GM18861 (cell line): ENCODE results near the gene TRAPPC12.
"Not testable (repeated sequence)": the region's sequence is repeated elsewhere in the genome, so short reads cannot be mapped to it uniquely, and the experiment has no call there.

Experiments used
- ATAC-seq: cut with Tn5 transposase; IDR thresholded peaks from one replicate; pipeline ENCODE4 v1.9.1; 2021; ENCODE audit not compliant: unreplicated experiment

The TRAPPC12 gene

DNA sequence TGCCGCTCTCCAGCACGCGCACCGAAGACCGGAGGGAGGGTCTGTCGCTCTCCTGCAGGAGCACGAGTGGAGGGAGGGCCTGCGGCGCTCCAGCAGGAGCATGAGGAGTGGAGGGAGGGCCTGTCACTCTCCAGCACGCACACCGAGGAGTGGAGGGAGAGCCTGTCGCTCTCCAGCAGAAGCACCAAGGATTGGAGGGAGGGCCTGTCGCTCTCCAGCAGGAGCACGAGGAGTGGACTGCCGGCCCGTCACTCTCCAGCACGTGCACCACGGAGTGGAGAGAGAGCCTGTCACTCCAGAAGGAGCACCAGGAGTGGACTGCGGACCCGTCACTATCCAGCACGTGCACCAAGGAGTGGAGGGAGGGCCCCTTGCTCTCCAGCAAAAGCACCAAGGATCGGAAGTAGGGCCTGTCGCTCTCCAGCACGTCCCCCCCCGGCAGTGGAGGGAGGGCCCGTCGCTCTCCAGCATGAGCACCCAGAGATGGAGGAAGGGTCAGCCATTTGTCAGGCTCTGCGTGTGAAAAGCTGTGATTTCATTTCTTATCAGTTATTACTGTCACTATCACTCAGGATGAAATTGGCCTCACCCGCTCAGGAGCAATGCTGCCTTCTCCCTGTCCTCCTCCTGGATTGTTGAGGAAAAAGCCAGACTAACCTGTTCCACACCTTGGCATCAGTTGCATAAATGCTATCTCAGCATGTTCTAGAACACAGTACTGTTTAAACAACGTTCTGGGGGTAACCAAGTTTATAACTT is 103.9 kb downstream of the TRAPPC12 start:
- ATAC-seq = no peak

DNA sequence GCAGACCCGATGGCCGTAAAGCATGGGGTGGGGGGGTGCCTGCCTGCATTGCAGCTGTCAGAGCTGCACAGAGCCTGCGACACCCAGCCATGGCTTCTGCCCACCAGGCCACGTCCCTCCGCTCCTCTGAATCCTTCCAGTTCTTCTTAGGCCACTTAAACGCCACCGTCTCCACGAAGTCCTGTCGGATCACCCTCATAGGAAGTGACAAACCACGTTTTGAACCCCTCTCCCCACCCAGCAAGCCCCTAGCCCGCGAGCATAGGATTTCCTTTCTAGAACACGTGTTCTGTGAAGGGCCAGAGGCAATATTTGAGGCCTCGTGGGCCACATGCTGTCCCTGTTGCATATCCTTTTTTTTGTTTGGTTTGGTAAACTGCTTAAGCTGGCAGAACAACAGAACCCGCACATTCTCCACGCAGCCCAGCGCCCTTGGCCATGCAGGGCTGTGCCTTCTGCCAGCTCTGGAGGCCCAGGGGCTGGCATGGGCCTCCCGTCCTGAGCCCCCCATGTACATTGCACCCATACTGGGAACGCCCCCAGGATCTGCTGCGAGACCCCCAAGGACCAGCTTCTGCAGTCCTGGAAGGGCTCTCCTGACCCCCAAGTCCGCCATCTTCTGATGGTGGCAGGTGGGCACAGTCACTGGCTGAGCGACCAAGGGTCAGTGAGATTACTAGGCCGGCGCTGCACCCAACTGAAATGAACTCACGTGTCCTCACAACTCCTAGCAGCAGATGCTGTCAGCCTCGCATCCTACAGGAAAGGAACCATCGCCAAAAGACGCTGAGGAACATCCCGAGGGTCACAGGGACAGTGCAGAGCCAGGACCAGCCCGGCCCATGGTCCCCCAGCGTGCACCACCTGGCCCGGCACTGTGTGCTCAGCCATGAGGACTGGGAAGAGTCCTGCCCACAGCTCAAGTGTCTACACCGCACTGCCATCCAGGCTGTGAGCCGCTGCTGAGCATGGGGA is 104.8 kb downstream of the TRAPPC12 start:
- no peak for ATAC-seq

DNA sequence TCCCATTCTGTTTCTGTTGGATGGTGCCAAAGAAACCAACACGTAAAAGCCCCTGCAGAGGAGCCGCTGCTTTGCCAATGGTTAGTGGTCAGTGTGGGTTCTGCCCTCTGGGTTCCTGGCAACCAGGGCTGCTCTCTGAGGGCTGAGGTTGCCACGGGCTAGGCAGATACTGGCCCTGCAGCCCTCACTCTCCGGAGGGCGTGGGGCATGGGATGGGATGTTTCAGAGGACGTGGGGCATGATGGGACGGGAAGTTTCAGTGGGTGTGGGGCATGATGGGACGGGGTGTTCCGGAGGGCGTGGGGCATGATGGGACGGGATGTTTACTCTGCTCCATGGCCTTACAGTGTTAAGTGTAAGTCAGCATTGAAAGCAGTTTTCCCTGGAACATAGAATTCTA is 105.7 kb downstream of the TRAPPC12 start:
- ATAC-seq = no peak

DNA sequence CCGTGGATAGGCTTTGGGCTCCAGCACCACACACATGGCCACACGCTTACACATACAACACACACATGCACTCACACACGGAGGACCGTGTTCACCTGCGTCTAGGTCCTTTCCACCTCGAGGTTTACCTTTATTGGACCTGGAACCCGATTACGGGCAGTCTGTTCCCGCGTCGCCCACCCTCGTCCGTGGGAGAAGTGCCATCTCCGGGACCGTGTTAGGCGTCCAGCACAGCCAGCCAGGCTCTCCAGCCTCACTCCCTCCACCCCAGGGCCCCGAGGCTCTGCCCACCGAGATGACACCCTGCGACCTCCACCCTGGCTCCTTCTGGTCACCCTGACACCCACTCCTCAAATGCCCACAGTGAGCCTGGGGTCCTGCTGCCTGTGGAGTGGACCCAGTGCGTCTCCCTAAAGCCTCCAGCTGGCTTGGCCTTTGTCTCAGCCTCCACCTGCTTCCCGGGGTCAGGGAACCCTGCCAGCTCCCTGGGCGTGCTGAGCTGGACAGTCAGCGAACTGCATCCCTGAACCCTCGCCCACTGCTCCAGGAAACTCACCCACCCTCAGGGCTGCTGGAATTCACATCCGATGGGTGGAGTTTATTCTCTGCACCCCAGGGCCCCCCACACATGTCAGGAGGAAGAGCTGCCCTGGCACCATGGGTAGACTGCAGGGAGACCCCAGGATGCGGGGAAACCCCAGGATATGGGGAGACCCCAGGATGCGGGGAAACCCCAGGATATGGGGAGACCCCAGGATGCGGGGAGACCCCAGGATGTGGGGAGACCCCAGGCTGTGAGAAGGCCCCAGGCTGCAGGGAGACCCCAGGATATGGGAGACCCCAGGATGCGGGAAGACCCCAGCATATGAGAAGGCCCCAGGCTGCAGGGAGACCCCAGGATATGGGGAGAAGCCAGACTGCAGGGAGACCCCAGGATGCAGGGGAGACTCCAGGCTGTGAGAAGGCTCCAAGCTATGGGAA is 106.8 kb downstream of the TRAPPC12 start:
- ATAC-seq = no peak

DNA sequence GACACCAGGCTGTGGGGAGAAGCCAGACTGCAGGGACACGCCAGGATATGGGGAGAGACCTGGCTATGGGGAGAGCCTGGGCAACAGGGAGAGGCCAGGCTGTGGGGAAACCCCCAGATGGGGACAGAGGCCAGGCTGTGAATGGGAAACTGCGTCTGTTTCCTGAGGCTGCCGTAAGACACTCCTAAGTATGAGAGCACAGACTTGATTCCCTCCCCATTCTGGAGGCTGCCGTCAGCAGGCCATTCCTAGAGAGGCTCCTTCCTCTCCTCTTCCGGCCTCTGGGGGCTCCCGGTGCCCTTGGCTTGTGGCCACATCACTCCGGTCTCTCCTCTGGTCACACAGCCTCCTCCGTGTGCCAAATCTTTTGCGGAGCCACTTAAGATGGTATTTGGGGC is 107.5 kb downstream of the TRAPPC12 start:
- no peak for ATAC-seq

DNA sequence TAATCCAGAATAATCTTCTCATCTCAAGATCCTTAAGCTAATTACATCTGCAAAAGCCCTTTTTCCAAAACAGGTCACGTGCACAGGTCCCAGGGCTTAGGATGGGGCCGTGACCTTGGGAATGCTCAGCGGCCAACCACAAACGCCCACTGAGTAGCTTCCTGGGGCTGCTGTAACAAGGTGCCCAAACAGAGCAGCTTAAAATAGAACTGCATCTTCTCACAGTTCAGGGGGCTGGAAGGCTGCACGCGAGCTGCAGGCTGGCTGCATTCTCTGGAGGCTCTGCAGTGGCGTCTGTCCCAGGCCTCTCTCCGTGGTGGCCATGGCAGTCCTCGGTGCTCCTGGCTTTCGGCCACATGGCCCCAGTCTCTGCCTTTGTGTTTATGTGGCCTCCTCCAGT is 107.9 kb downstream of the TRAPPC12 start:
- no peak for ATAC-seq

DNA sequence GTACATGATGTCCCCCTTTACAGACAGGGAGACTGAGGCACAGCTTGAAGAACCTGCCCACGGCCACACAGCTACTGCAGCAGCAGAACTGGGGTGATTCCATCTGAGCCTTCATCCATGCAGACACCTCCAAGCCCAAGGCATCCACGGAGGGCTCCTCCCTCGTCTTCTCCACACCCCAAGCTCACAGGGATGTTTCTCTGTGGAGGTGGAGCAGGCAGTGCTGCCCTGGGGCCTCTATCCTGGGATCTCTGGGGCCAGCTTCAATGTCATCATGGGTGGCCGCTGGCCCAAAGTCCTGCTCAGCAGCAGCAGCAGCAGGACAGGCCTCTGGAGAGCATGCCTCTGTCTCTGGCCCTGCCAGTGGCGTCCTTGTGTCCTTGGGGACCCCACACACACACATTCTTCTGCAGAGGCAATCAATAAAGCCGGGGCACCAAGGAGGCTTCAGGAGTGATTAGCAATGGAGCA is 108.6 kb downstream of the TRAPPC12 start:
- ATAC-seq = no peak

DNA sequence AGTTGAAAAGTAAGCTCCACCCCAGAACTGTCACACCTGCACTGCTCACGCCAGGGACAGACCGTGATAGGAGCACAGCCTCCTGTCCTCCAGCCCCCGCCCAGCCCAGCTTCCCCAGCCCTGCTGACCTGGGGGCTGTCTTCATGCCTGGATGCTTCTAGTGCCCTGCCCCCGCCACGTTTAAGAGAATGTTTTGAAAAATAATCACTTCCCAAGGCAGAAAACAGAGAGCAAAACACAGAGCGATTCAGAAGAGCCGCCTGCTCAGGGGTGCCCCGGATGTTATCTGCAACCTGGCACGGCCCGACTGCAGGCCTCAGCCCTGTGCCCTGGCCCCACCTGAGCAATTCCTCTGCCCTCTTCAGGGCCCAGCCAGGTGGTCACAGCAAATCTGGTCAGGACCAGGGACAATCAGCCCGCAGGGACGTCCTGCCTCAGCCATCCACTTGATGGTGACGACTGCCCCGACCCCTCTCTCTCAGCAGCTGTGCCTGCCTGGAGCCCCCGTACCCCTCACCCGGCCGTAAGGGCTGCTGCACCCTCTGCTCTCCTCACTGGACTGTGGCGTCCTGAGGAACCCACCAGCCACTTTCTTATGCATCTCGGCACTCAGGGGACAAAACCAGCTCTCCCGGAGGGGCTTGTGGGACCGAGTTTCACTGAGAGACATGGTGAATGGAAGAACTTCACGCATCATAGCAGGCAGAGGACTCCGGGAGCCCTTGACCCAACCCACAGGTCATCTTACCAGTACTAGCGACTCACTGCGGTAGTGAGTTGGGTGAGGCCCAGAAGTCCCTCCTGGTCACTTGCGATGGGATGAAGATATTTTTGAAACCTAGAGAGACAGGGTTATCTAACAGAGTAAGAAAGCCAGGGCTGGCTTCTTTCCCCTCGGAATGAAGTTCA is 109.6 kb downstream of the TRAPPC12 start:
- no peak for ATAC-seq

DNA sequence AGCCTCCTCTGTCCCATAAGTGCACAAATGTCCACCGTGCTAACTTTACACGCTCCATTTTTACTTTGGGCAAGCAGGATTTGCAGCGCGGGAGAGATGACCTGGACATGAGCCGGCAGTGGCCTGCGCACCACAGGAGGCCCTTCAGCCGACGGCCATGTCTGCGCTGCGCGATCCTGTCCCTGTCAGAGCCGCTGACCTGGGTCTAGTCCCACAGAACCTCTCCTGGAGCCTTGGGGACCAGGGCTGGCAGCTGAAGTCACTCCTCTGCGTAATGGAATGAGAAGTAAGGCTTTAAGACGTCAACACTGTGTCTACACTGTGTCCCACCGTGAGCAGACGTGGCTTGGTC is 110.2 kb downstream of the TRAPPC12 start:
- no peak for ATAC-seq

DNA sequence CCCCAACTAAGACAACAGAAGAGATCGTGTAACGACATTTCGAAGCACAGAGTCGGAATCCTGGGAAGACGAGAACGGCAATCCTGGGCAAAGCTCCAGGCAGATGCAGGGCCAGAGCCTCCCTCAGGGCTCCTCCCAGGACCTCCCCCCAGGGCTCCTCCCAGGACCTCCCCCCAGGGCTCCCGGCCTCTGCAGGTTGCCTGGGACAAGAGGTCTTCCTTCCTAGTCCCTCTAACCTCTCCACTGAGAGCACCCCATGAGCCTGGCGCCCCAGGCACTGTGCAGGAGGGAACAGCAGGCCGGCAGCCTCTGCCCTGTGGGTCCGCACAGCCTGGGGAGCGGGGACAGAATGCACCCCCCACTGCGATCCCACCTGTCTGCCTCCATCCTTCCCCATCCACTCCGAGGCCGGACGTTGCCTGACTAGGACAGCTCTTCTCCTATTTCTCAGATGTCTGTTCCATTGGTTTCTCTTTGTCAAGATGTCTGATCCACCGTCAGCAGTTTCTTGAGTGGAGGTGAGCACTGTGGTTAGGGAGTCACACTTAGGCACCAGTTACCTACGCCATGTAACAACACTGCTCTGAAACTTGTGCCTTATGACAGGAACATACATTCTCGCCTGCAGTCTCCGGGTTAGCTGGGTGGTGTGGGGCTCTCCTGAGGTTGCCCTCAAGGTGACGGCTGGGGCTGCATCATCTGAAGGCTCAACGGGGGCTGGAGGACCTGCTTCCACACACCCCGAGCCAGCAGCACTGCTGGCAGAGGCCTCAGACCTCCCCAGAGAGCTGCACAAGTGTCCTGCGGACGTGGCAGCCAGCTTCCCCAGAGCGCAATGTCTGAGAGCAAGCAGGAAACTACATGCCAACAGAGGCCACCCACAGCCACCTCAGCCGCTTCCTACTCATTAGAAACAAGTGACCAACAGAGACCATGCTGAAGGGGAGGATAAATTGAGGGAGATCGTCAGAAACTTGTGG is 111.0 kb downstream of the TRAPPC12 start:
- ATAC-seq = no peak

DNA sequence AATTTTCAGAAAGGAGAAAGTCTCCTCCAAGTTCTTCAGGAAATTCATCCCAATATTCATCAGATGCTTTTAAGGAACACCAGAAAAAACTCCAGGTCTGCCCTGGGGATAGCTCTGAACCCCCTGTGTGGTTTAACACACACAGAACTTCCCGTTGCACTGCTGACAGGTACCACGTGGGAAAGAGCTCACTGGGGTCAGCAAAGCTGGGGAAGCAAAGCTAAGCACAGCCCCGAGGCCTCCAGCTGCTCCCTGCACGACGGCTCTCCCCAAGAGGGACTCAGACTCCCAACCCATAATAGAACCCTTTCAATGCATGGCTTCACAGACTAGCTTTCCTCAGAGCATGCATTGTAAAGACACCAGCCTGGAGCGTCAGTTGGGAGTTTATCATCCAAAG is 111.8 kb downstream of the TRAPPC12 start:
- ATAC-seq = no peak

DNA sequence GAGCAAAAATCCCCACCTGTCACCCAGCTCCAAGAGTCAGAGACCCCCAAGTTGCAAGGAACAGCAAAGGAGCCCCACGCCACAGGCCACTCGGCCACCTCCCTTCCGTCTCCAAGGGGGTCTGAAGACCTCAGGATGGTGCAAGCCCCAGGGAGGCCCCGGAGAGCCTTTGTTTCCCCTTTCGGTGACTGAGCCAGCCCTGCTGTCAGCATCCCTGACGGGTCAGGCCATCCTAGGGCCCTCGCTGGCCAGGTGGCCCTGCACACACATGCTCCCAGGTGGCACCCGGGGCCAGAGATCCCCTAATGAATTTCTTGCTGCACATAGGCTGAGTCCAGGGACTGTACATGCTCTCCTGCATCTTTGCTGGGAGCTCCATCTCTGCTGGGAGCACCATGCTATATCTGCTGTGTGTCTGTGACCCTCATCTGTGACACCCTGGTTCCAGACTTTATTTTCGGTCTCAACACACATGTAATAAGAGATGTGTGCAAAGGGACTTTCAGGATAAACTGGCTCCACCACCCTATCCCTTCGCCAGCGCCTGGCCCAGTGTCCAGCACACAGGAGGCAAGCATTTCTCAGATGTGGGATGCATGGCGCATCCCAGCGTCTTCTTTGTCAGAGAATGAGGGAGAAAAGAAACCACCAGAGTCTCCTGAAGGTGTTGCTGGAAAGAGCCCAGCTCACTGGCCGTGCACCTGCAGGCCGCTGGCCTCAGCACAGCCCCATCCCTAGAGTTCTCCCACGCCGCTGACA is 112.4 kb downstream of the TRAPPC12 start:
- no peak for ATAC-seq

DNA sequence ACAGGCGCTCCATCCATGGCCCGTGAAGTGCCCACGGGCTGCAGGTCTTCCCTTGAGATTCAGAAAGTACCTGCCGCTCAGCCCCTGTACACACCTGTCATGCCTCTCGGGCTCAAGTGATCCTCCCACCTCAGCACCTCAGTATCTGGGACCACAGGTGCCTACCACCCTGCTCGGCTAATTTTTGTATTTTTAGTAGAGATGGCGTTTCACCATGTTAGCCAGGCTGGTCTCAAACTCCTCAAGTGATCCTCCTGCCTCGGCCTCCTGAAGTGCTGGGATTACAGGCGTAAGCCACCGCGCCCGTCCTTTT is 112.9 kb downstream of the TRAPPC12 start:
- ATAC-seq = not testable (repeated sequence)

DNA sequence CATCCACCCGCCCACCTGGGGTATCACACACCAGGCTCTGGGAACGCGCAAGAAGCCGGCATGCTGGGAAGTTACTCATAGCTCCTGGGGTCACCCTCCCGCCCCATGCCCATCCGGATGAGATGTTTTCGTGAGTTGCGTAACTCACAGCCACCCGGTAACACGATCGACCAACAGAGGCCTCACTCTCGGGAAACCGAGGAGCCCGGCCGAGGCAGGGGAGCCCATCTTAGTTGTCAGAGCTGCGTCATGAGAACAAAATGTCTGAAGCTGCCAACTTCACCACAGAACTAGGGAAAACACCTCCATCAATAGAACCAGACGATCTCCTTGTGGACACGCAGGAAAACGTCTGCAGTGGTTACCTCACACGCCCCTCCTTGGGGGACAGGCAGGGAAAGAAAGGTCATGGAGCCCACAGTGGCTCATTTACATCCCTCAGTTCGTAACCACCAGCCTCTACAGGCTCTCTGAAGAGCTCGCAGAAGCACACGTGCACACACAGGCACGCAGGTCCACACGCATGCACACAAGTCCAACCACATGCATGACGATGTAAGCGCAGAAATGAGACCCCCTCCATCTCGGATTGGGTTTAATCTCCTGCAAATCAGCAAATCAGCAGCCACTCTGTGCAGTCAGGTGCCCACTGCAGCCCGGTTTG is 113.6 kb downstream of the TRAPPC12 start:
- ATAC-seq = no peak

DNA sequence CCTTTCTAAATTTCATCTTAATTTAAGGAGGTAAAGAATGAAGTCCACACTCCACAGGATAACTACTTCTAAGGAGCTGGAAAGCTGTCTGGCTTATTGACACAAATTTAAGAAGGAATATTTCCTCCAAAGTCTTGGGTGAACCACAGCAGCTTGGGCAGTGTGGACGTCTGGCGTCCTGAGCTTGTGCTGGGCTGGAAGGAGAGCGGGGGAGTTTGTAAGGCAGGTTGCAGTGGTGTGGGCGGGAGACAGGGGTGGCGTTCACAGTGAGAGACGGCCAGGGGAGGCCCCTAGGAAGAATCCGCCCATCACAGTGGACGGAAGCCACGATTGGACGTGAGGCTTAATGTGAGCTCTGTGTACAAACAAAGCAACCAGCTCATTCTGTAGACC is 114.1 kb downstream of the TRAPPC12 start:
- no peak for ATAC-seq

DNA sequence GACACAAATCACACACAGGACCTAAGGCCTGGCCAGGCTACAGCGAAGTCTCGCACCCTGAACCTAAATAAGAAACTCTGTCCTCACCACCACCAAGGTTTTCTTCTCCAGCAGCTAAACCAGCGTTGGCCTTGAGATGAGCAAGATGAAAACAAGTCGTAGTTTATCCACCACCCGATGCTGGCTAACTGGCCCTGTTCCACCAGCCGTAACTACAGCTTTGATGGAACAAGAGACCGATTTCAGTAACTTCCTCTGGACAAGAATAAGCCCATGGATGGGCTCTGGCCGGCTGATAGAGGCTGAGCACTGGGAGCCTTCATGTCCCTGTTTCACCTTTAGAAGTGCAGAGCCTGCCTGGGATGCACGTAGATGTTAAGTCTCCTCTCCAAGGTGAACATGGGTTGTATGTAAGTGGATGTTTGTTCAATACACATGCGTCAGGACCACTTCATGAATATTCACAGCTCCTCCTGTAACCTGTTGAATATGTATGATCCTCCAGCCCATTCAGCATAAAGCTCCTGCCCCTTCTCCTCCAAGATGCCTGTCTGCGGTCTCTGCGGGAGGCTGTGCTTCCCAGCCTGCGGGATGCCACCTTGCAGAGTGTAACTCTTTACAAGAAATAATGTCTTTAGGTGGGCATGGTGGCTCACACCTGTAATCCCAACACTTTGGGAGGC is 115.6 kb downstream of the TRAPPC12 start:
- ATAC-seq = no peak

DNA sequence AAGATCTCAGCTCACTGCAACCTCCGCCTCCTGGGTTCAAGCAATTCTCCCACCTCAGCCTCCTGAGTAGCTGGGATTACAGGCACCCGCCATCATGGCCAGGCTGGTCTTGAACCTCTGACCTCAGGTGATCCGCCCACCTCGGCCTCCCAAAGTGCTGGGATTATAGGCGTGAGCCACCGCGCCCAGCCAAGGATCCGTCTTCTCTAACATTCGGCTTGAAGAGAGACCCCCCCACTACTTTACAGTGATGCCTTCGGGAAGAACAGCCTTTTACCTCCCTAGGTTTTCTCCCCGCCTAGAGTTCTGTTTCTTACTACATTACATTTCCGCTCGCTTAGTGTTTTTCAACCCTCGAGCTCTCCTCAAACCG is 117.2 kb downstream of the TRAPPC12 start:
- not testable (repeated sequence) for ATAC-seq
